Lower leg skin (tissue), 4 donors: Measurements from ENCODE around the gene TADA3. TPM values are rescaled to one million over a fixed set of nuclear protein-coding genes. Genes with fewer than 3 reads are reported as not detected.

Experiments
- DNase-seq, 2 donors: peaks; one replicate each; pipeline ENCODE4 v3.0.0-alpha.2; 2019; ENCODE audit warnings: low spot score in 2 of 2
- H3K4me3 ChIP-seq: fragments of 200-600 bp; sonication (generic); 2 replicates; pipeline ENCODE4 v1.5.1; 2017; ENCODE audit warnings: mild to moderate bottlenecking, low read depth; ENCODE audit not compliant: poor library complexity, severe bottlenecking
- CTCF ChIP-seq, 3 donors: fragments of 450-650 bp; IDR thresholded peaks; one replicate each; pipeline ENCODE4 v1.5.1; 2016; ENCODE audit warnings: antibody characterized with exemption in 3 of 3, mild to moderate bottlenecking in 3 of 3, moderate library complexity in 2 of 3
- POLR2A ChIP-seq, 2 donors: fragments of 450-650 bp; IDR thresholded peaks; one replicate each; pipeline ENCODE4 v1.6.1; 2016 to 2017; ENCODE audit warnings: antibody characterized with exemption in 2 of 2, mild to moderate bottlenecking in 1 of 2, moderate library complexity in 1 of 2
- WGBS, 2 donors: methylation state at CpG; one replicate each; pipeline ENCODE4 v1.1.5; 2018; 5-methylcytosine and 5-hydroxymethylcytosine counted together
- intact Hi-C: fragments of 100-400 bp; cut with DNase I; formaldehyde crosslinking; loops from one replicate; pipeline ENCODE4 v1.15.0; 2023; ENCODE audit warnings: low total_unique reads
- total RNA-seq, 4 donors: library from RNA; depleted of rRNA; stranded (reverse); fragments of >200 nt; gene quantifications; one replicate each; pipeline ENCODE4 v1.1.0, GENCODE V29; 2016

The TADA3 gene
- total RNA-seq, 4 donors from 2014 or later = 42.1 to 53.2 (median 47.0) TPM

GRCh38 chr3:9749296-9749644, 43.0 kb downstream of the TADA3 start:
- peak overlapping the region; percentile 65 for H3K4me3 ChIP-seq
- 3 to 8% methylated on average over 19 of the region's 19 CpGs for WGBS, 2 donors
- intact Hi-C loops = no loop called here
- no peak for TF ChIP-seq CTCF (IDR thresholded peaks at IDR 0.05)
- TF ChIP-seq POLR2A (IDR thresholded peaks at IDR 0.05) = no peak
- no peak for DNase-seq

GRCh38 chr3:9748031-9748430, 44.2 kb downstream of the TADA3 start:
- TF ChIP-seq CTCF (IDR thresholded peaks at IDR 0.05) = no peak
- TF ChIP-seq POLR2A (IDR thresholded peaks at IDR 0.05) = no peak
- WGBS, 2 donors = 93 to 97% methylated on average over 2 of the region's 2 CpGs
- H3K4me3 ChIP-seq = no peak overlapping the region
- no peak for DNase-seq
- intact Hi-C loops = no loop called here

- WGBS, 2 donors = 90 to 91% methylated on average over 8 of the region's 8 CpGs
- TF ChIP-seq POLR2A (IDR thresholded peaks at IDR 0.05) = no peak
- TF ChIP-seq CTCF (IDR thresholded peaks at IDR 0.05) = no peak
- intact Hi-C loops = no loop called here
- no peak overlapping the region for H3K4me3 ChIP-seq
- no peak for DNase-seq
Observed at GRCh38 chr3:9747267-9747666, 45.0 kb downstream of the TADA3 start.

GRCh38 chr3:9746330-9746729, 45.9 kb downstream of the TADA3 start:
- intact Hi-C loops = no loop called here
- 65 to 75% methylated on average over 5 of the region's 5 CpGs for WGBS, 2 donors
- no peak overlapping the region for H3K4me3 ChIP-seq
- TF ChIP-seq CTCF (IDR thresholded peaks at IDR 0.05) (no peak), POLR2A (IDR thresholded peaks at IDR 0.05) (no peak)
- DNase-seq = no peak

- TF ChIP-seq CTCF (IDR thresholded peaks at IDR 0.05) = no peak
- TF ChIP-seq POLR2A (IDR thresholded peaks at IDR 0.05) = no peak
- WGBS, 2 donors = 88 to 97% methylated on average over 12 of the region's 12 CpGs
Observed at GRCh38 chr3:9745521-9745920, 46.8 kb downstream of the TADA3 start.

GRCh38 chr3:9744162-9744561, 48.1 kb downstream of the TADA3 start:
- WGBS, 2 donors = 92 to 97% methylated on average over 12 to 13 of the region's 13 CpGs
- H3K4me3 ChIP-seq = no peak overlapping the region
- intact Hi-C loops = no loop called here
- no peak for TF ChIP-seq CTCF (IDR thresholded peaks at IDR 0.05)
- TF ChIP-seq POLR2A (IDR thresholded peaks at IDR 0.05) = no peak
- DNase-seq = no peak

More at GRCh38 chr3:9745521-9745920, 46.8 kb downstream of the TADA3 start:
- DNase-seq = no peak
- H3K4me3 ChIP-seq = no peak overlapping the region
- intact Hi-C loops = no loop called here
